Liver (tissue), 3 donors: ENCODE data around the gene ERC1.

Experiments used
- CTCF ChIP-seq: fragments of 150-350 bp; IDR thresholded peaks from 2 replicates; pipeline ENCODE4 v1.5.1; 2017; ENCODE audit warnings: improper control_type of control experiment, low read depth, low read length; ENCODE audit not compliant: missing input control
- HNF4G ChIP-seq: IDR thresholded peaks from 2 replicates; pipeline ENCODE4 v1.6.1; 2016; ENCODE audit warnings: antibody characterized with exemption
- JUND ChIP-seq, 2 donors: IDR thresholded peaks; 2 replicates each; pipeline ENCODE4 v1.6.1; 2016; ENCODE audit warnings: antibody characterized with exemption in 2 of 2
- NR2F2 ChIP-seq: IDR thresholded peaks from 2 replicates; pipeline ENCODE4 v1.6.1; 2016; ENCODE audit warnings: antibody characterized with exemption
- TF ChIP-seq, protein P1 (sequence below): IDR thresholded peaks from 2 replicates; pipeline ENCODE4 v1.6.1; 2016; ENCODE audit warnings: antibody characterized with exemption
- TF ChIP-seq, protein P2 (sequence below): IDR thresholded peaks from 2 replicates; pipeline ENCODE4 v1.6.1; 2016; ENCODE audit warnings: antibody characterized with exemption, mild to moderate bottlenecking
- donor health status: healthy.
- donor health status: healthy.

DNA sequence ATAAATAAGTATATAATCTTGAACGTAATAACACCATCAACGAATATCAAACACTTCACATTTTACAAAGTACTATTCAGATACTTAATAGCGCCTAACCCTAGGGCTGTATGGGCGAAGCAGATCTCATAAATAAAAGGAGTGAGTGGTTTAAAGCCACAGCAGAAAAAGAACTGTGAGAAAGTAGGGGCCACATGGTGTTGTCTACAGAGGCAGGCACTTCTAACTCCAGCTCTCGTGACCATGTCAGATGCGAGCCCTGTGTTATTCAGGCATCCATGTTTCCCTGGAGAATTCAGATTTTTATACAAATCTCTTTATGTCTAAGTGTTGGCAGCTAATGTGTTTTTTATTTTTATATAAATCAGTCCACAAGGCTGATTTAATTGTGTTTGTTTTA, 391.1 kb downstream of the ERC1 start:
- TF ChIP-seq HNF4G (no peak), CTCF (no peak), NR2F2 (no peak), JUND (IDR thresholded peaks at IDR 0.05) (no peak)
- TF ChIP-seq, protein P1, sequence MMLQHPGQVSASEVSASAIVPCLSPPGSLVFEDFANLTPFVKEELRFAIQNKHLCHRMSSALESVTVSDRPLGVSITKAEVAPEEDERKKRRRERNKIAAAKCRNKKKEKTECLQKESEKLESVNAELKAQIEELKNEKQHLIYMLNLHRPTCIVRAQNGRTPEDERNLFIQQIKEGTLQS = no peak
- TF ChIP-seq, protein P2, sequence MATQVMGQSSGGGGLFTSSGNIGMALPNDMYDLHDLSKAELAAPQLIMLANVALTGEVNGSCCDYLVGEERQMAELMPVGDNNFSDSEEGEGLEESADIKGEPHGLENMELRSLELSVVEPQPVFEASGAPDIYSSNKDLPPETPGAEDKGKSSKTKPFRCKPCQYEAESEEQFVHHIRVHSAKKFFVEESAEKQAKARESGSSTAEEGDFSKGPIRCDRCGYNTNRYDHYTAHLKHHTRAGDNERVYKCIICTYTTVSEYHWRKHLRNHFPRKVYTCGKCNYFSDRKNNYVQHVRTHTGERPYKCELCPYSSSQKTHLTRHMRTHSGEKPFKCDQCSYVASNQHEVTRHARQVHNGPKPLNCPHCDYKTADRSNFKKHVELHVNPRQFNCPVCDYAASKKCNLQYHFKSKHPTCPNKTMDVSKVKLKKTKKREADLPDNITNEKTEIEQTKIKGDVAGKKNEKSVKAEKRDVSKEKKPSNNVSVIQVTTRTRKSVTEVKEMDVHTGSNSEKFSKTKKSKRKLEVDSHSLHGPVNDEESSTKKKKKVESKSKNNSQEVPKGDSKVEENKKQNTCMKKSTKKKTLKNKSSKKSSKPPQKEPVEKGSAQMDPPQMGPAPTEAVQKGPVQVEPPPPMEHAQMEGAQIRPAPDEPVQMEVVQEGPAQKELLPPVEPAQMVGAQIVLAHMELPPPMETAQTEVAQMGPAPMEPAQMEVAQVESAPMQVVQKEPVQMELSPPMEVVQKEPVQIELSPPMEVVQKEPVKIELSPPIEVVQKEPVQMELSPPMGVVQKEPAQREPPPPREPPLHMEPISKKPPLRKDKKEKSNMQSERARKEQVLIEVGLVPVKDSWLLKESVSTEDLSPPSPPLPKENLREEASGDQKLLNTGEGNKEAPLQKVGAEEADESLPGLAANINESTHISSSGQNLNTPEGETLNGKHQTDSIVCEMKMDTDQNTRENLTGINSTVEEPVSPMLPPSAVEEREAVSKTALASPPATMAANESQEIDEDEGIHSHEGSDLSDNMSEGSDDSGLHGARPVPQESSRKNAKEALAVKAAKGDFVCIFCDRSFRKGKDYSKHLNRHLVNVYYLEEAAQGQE = no peak
